H9 (cell line): ENCODE results near the gene MRPL23. TPM values are rescaled to one million over a fixed set of nuclear protein-coding genes. Genes with fewer than 3 reads are reported as not detected.

Experiments used
- DNase-seq: peaks from one replicate; pipeline ENCODE4 v3.0.0-alpha.2; 2017
- H2AFZ ChIP-seq: one replicate; pipeline ENCODE4 v1.6.1; 2013; ENCODE audit warnings: mild to moderate bottlenecking, low read length, control low read depth, moderate library complexity
- H2AK5ac ChIP-seq: 2 replicates; pipeline ENCODE4 v1.6.1; 2013; ENCODE audit warnings: low read length, control low read depth, mixed read lengths; ENCODE audit not compliant: insufficient read length
- H2BK120ac ChIP-seq: one replicate; pipeline ENCODE4 v1.6.1; 2013; ENCODE audit warnings: low read depth, mild to moderate bottlenecking, low read length, control low read depth, inconsistent platforms; ENCODE audit not compliant: poor library complexity, severe bottlenecking
- H2BK12ac ChIP-seq: 2 replicates; pipeline ENCODE4 v1.6.1; 2013; ENCODE audit warnings: low read length, control low read depth, mixed read lengths, low read depth; ENCODE audit not compliant: insufficient read length
- H2BK15ac ChIP-seq: 2 replicates; pipeline ENCODE4 v1.6.1; 2013; ENCODE audit warnings: low read depth, low read length, control low read depth
- H2BK20ac ChIP-seq: one replicate; pipeline ENCODE4 v1.6.1; 2013; ENCODE audit warnings: low read depth, mild to moderate bottlenecking, low read length, control low read depth, inconsistent platforms; ENCODE audit not compliant: poor library complexity, severe bottlenecking
- H2BK5ac ChIP-seq: 2 replicates; pipeline ENCODE4 v1.6.1; 2013; ENCODE audit warnings: low read length, control low read depth, mixed read lengths; ENCODE audit not compliant: insufficient read length
- H3K14ac ChIP-seq: 2 replicates; pipeline ENCODE4 v1.6.1; 2013; ENCODE audit warnings: low read length, control low read depth; ENCODE audit not compliant: insufficient read depth
- H3K18ac ChIP-seq: 2 replicates; pipeline ENCODE4 v1.6.1; 2013; ENCODE audit warnings: low read depth, mild to moderate bottlenecking, mixed read lengths, low read length, control low read depth; ENCODE audit not compliant: insufficient read length
- H3K23ac ChIP-seq: 2 replicates; pipeline ENCODE4 v1.6.1; 2013; ENCODE audit warnings: low read length, control low read depth, mixed read lengths, low read depth; ENCODE audit not compliant: insufficient read length
- H3K23me2 ChIP-seq: 2 replicates; pipeline ENCODE4 v1.6.1; 2013; ENCODE audit warnings: low read depth, mild to moderate bottlenecking, mixed read lengths, low read length, control low read depth; ENCODE audit not compliant: insufficient read length, poor library complexity, severe bottlenecking
- H3K27ac ChIP-seq: 2 replicates; pipeline ENCODE4 v1.5.1; 2013; ENCODE audit warnings: low read length, control low read depth, mixed read lengths, low read depth; ENCODE audit not compliant: insufficient read length
- H3K27me3 ChIP-seq: 2 replicates; pipeline ENCODE4 v1.6.1; 2013; ENCODE audit warnings: low read length, control low read depth, inconsistent platforms; ENCODE audit not compliant: insufficient read depth
- H3K4ac ChIP-seq: 2 replicates; pipeline ENCODE4 v1.6.1; 2013; ENCODE audit warnings: low read depth, mild to moderate bottlenecking, control low read depth, inconsistent platforms, low read length, moderate library complexity
- H3K4me1 ChIP-seq: 2 replicates; pipeline ENCODE4 v1.6.1; 2013; ENCODE audit warnings: low read length, control low read depth, inconsistent platforms; ENCODE audit not compliant: insufficient read depth
- H3K4me2 ChIP-seq: 2 replicates; pipeline ENCODE4 v1.6.1; 2013; ENCODE audit warnings: low read length, control low read depth, mixed read lengths; ENCODE audit not compliant: insufficient read length, insufficient read depth
- H3K56ac ChIP-seq: 2 replicates; pipeline ENCODE4 v1.6.1; 2013; ENCODE audit warnings: low read depth, mild to moderate bottlenecking, mixed read lengths, low read length, control low read depth; ENCODE audit not compliant: insufficient read length
- H3K79me1 ChIP-seq: 2 replicates; pipeline ENCODE4 v1.6.1; 2013; ENCODE audit warnings: low read depth, mild to moderate bottlenecking, moderate library complexity, low read length, control low read depth, inconsistent platforms; ENCODE audit not compliant: insufficient read depth, poor library complexity, severe bottlenecking
- H3K79me2 ChIP-seq: 2 replicates; pipeline ENCODE4 v1.6.1; 2013; ENCODE audit warnings: low read length, control low read depth, inconsistent platforms; ENCODE audit not compliant: insufficient read depth
- H3K9ac ChIP-seq: 2 replicates; pipeline ENCODE4 v1.6.1; 2013; ENCODE audit warnings: low read length, control low read depth, mixed read lengths; ENCODE audit not compliant: insufficient read length; ENCODE audit errors: extremely low read depth
- H3K9me3 ChIP-seq: one replicate; pipeline ENCODE4 v1.6.1; 2013; ENCODE audit warnings: low read depth, low read length, inconsistent platforms; ENCODE audit not compliant: control insufficient read depth
- H3T11ph ChIP-seq: one replicate; pipeline ENCODE4 v1.6.1; 2013; ENCODE audit warnings: mild to moderate bottlenecking, low read length, control low read depth, inconsistent platforms
- H4K20me1 ChIP-seq: one replicate; pipeline ENCODE4 v1.6.1; 2013; ENCODE audit not compliant: control insufficient read depth, insufficient read length, insufficient read depth
- H4K5ac ChIP-seq: 2 replicates; pipeline ENCODE4 v1.6.1; 2013; ENCODE audit warnings: low read depth, mild to moderate bottlenecking, mixed read lengths, low read length, control low read depth; ENCODE audit not compliant: insufficient read length
- H4K8ac ChIP-seq: replicated peaks from 2 replicates; pipeline ENCODE4 v1.6.1; 2013; ENCODE audit warnings: low read length, control low read depth, mixed read lengths, low read depth; ENCODE audit not compliant: insufficient read length
- H4K91ac ChIP-seq: 2 replicates; pipeline ENCODE4 v1.6.1; 2013; ENCODE audit warnings: low read depth, mild to moderate bottlenecking, moderate library complexity, mixed read lengths, low read length, control low read depth; ENCODE audit not compliant: insufficient read length
- H3K27ac Mint-ChIP-seq, 3 experiments: 2 replicates in 2 of 3; 3 replicates in 1 of 3; pipeline ENCODE4 v1.8.0; 2020 to 2021; ENCODE audit warnings: mixed read lengths in 3 of 3, mild to moderate bottlenecking in 1 of 3, moderate library complexity in 1 of 3
- H3K27me3 Mint-ChIP-seq: 2 replicates; pipeline ENCODE4 v1.8.0; 2021; ENCODE audit warnings: low read depth, mild to moderate bottlenecking, moderate library complexity, mixed read lengths
- H3K36me3 Mint-ChIP-seq, 3 experiments: 2 replicates in 2 of 3; 3 replicates in 1 of 3; pipeline ENCODE4 v1.8.0; 2020 to 2021; ENCODE audit warnings: low read depth in 3 of 3, mixed read lengths in 3 of 3; ENCODE audit not compliant: insufficient read depth in 1 of 3
- H3K4me1 Mint-ChIP-seq, 2 experiments: 2 replicates each; pipeline ENCODE4 v1.8.0; 2020; ENCODE audit warnings: mixed read lengths in 2 of 2
- H3K4me3 Mint-ChIP-seq, 2 experiments: 2 replicates in 1 of 2; 3 replicates in 1 of 2; pipeline ENCODE4 v1.8.0; 2020 to 2021; ENCODE audit warnings: mild to moderate bottlenecking in 2 of 2, mixed read lengths in 2 of 2, moderate library complexity in 1 of 2
- H3K9me3 Mint-ChIP-seq, 2 experiments: 2 replicates in 1 of 2; 3 replicates in 1 of 2; pipeline ENCODE4 v1.8.0; 2020; ENCODE audit warnings: mild to moderate bottlenecking in 2 of 2, mixed read lengths in 2 of 2, moderate library complexity in 1 of 2
- CTCF ChIP-seq: fragments of 200-600 bp; sonication (generic); conservative IDR thresholded peaks from 3 replicates; pipeline ENCODE4 v1.8.0; 2021; ENCODE audit warnings: antibody characterized with exemption, mild to moderate bottlenecking
- WGBS: extraction: QIAGEN DNeasy Blood & Tissue Kit; methylation state at CpG from one replicate; pipeline ENCODE4 v1.1.7; 2013; ENCODE audit warnings: missing lambda C conversion rate, low lambda C conversion rate, mixed read lengths; ENCODE audit not compliant: insufficient read length; ENCODE audit errors: extremely low coverage; 5-methylcytosine and 5-hydroxymethylcytosine counted together
- total RNA-seq: library from RNA; stranded (reverse); gene quantifications from 2 replicates; pipeline ENCODE4 v1.2.1, GENCODE V29; 2021

MRPL23 gene
- total RNA-seq, 1 experiment from 2014 or later, result 67.3 TPM

GRCh38 chr11:1933416-1934334 is 13.5 kb upstream of the MRPL23 start:
- no peak overlapping the region for H3K4me3 Mint-ChIP-seq
- Histone ChIP-seq H3K23me2 (peaks cover 3% of the 10 kb centered on the region), H2AK5ac (no peak overlapping the region), H3K79me2 (no peaks in the 10 kb centered on the region), H3K23ac (no peak overlapping the region), H3K9ac (no peak overlapping the region), H2BK15ac (no peak overlapping the region), H2AFZ (no peak overlapping the region), H4K20me1 (no peaks in the 10 kb centered on the region), H3K4ac (no peak overlapping the region), H3K56ac (no peak overlapping the region), H2BK5ac (no peak overlapping the region), H2BK20ac (no peak overlapping the region), H3K18ac (no peak overlapping the region), H3K4me2 (no peak overlapping the region), H4K5ac (no peak overlapping the region), H3K14ac (no peak overlapping the region), H4K91ac (no peak overlapping the region), H2BK120ac (no peak overlapping the region), H3K4me1 (no peaks in the 10 kb centered on the region), H3K27ac (no peak overlapping the region), H3K27me3 (no peaks in the 10 kb centered on the region), H3K79me1 (no peaks in the 10 kb centered on the region), H4K8ac (no peak overlapping the region), H2BK12ac (no peak overlapping the region), H3K9me3 (no peaks in the 10 kb centered on the region), H3T11ph (no peak overlapping the region)
- DNase-seq, result no peak
- TF ChIP-seq CTCF, result no peak
- no peak overlapping the region; a peak in 1 of 7 replicates for H3K27ac Mint-ChIP-seq
- no peaks in the 10 kb centered on the region for H3K9me3 Mint-ChIP-seq
- H3K36me3 Mint-ChIP-seq, result no peaks in the 10 kb centered on the region
- peaks cover 15% of the 10 kb centered on the region for H3K27me3 Mint-ChIP-seq
- no CpG with 5 or more reads among the region's 18 CpGs for WGBS
- peaks cover 0 to 6% of the 10 kb centered on the region in 2 experiments; a peak in 1 of 4 replicates for H3K4me1 Mint-ChIP-seq
